Endothelial cell of umbilical vein (primary cell): ENCODE data around the gene SOX15. TPM values are rescaled to one million over a fixed set of nuclear protein-coding genes. Genes with fewer than 3 reads are reported as not detected.

Experiments
- BruUV-seq: library from RNA; stranded (reverse); fragments of 400-500 nt; replicated peaks from 2 replicates; lab custom pipeline; 2021; lab: Mats Ljungman, UMichigan
- CTCF ChIA-PET: fragments of 300-600, 350-600 bp; sonication (Branson Sonifier 250); formaldehyde crosslinking; loops from one replicate; lab custom pipeline; 2021; ENCODE audit warnings: antibody characterized with exemption, inconsistent platforms; lab: Charles Lee
- POLR2A ChIA-PET: fragments of 300-600, 350-600 bp; sonication (Branson Sonifier 250); formaldehyde crosslinking; loops from one replicate; lab custom pipeline; 2021; ENCODE audit warnings: antibody characterized with exemption, inconsistent platforms; lab: Charles Lee
- DNase-seq: peaks from one replicate; pipeline ENCODE4 v3.0.0-alpha.2; 2011; ENCODE audit warnings: low read depth, low spot score
- FAIRE-seq: peaks from 2 replicates; lab custom pipeline; 2011; peaks lifted over from hg19 to GRCh38; lab: Jason Lieb, UNC
- H2AFZ ChIP-seq: 2 replicates; pipeline ENCODE4 v1.6.0; 2012; ENCODE audit warnings: low read depth, low read length, control low read depth, inconsistent platforms
- H3K27ac ChIP-seq: 2 replicates; pipeline ENCODE4 v1.5.1; 2011; ENCODE audit warnings: low read depth, mild to moderate bottlenecking, control low read depth, low read length, moderate library complexity; ENCODE audit not compliant: insufficient read depth
- H3K27me3 ChIP-seq, 2 experiments: 2 replicates each; pipeline versions ENCODE4 v1.6.0 to v1.6.1; 2011; ENCODE audit warnings: low read length in 2 of 2, mixed read lengths in 1 of 2; ENCODE audit not compliant: control insufficient read depth in 2 of 2, insufficient read depth in 2 of 2
- H3K36me3 ChIP-seq, 2 experiments: 2 replicates in 1 of 2; 3 replicates in 1 of 2; pipeline ENCODE4 v1.5.1; 2011; ENCODE audit warnings: low read length in 2 of 2, mild to moderate bottlenecking in 1 of 2, moderate library complexity in 1 of 2; ENCODE audit not compliant: control insufficient read depth in 2 of 2, insufficient read depth in 2 of 2; ENCODE audit errors: extremely low read depth in 1 of 2
- H3K4me1 ChIP-seq: 3 replicates; pipeline ENCODE4 v1.5.1; 2011; ENCODE audit warnings: mild to moderate bottlenecking, low read length; ENCODE audit not compliant: control insufficient read depth, insufficient read depth; ENCODE audit errors: extremely low read depth
- H3K4me2 ChIP-seq: 2 replicates; pipeline ENCODE4 v1.6.1; 2011; ENCODE audit warnings: low read length, control low read depth, mixed read lengths; ENCODE audit not compliant: insufficient read depth
- H3K4me3 ChIP-seq, 3 experiments: fragments of 200-600 bp in 1 of 3; sonication (generic), shearing (Covaris generic) in 1 of 3; replicated peaks in 1 of 3; 2 replicates each; pipeline ENCODE4 v1.5.1; 2011 to 2016; ENCODE audit warnings: control low read depth in 3 of 3, low read length in 3 of 3, mild to moderate bottlenecking in 2 of 3, inconsistent platforms in 1 of 3, low read depth in 1 of 3, moderate library complexity in 1 of 3; ENCODE audit not compliant: insufficient read depth in 1 of 3
- H3K79me2 ChIP-seq: 2 replicates; pipeline ENCODE4 v1.6.0; 2012; ENCODE audit warnings: low read length, inconsistent platforms; ENCODE audit not compliant: control insufficient read depth, insufficient read depth
- H3K9ac ChIP-seq: replicated peaks from 2 replicates; pipeline ENCODE3; 2011; ENCODE audit warnings: low read length, control low read depth; ENCODE audit not compliant: insufficient read depth; ENCODE audit errors: extremely low read depth
- H3K9me1 ChIP-seq: replicated peaks from 3 replicates; pipeline ENCODE4 v1.6.0; 2011; ENCODE audit warnings: mild to moderate bottlenecking, low read length; ENCODE audit not compliant: control insufficient read depth, insufficient read depth; ENCODE audit errors: extremely low read depth
- H3K9me3 ChIP-seq: replicated peaks from 2 replicates; pipeline ENCODE4 v1.5.1; 2012; ENCODE audit warnings: low read length, inconsistent platforms; ENCODE audit not compliant: control insufficient read depth, insufficient read depth
- H4K20me1 ChIP-seq: replicated peaks from 2 replicates; pipeline ENCODE3; 2011; ENCODE audit warnings: mild to moderate bottlenecking, low read length; ENCODE audit not compliant: control insufficient read depth, insufficient read depth; ENCODE audit errors: extremely low read depth
- CTCF ChIP-seq, 2 donors: IDR thresholded peaks; 1 replicate in 1 of 2; 2 replicates in 1 of 2; pipeline ENCODE4 v1.5.1; 2011; ENCODE audit warnings: low read length in 2 of 2, mild to moderate bottlenecking in 2 of 2, moderate library complexity in 2 of 2, control low read depth in 1 of 2, inconsistent platforms in 1 of 2, low read depth in 1 of 2; ENCODE audit not compliant: insufficient read depth in 1 of 2; ENCODE audit errors: extremely low read depth in 1 of 2
- EZH2 ChIP-seq: IDR thresholded peaks from 2 replicates; pipeline ENCODE4 v1.6.1; 2012; ENCODE audit warnings: borderline replicate concordance, low read depth, mild to moderate bottlenecking, moderate library complexity, low read length, inconsistent platforms; ENCODE audit not compliant: severe bottlenecking
- FOS ChIP-seq: IDR thresholded peaks from 2 replicates; pipeline ENCODE4 v1.6.1; 2011; ENCODE audit warnings: mild to moderate bottlenecking, low read length, moderate library complexity, borderline replicate concordance; ENCODE audit not compliant: insufficient read depth
- GATA2 ChIP-seq: IDR thresholded peaks from 2 replicates; pipeline ENCODE4 v1.7.0; 2011; ENCODE audit warnings: low read depth, mild to moderate bottlenecking, moderate library complexity, mixed read lengths, low read length; ENCODE audit not compliant: insufficient read length, insufficient read depth
- JUN ChIP-seq: IDR thresholded peaks from 2 replicates; pipeline ENCODE4 v1.6.1; 2011; ENCODE audit warnings: borderline replicate concordance, low read depth; ENCODE audit not compliant: insufficient read length, insufficient read depth
- MAX ChIP-seq: IDR thresholded peaks from 2 replicates; pipeline ENCODE4 v1.6.1; 2011; ENCODE audit not compliant: insufficient read depth, insufficient read length
- MYC ChIP-seq: IDR thresholded peaks from one replicate; pipeline ENCODE4 v1.6.1; 2011; ENCODE audit warnings: mild to moderate bottlenecking, low read depth, low read length
- POLR2A ChIP-seq: IDR thresholded peaks from 2 replicates; pipeline ENCODE4 v1.6.1; 2012; ENCODE audit warnings: low read depth, mild to moderate bottlenecking, control low read depth, low read length
- POLR2AphosphoS5 ChIP-seq: IDR thresholded peaks from 2 replicates; pipeline ENCODE4 v1.6.1; 2012; ENCODE audit warnings: low read depth, mild to moderate bottlenecking, control low read depth, low read length, moderate library complexity; ENCODE audit not compliant: insufficient read depth
- dilution Hi-C: fragments of 300-500 bp; cut with MboI; formaldehyde crosslinking; loops from one replicate; pipeline ENCODE4 v1.15.0; 2019; ENCODE audit warnings: low sequenced_read_pairs; ENCODE audit not compliant: extremely low pct_ligation_motif_present
- intact Hi-C: fragments of 100-400 bp; cut with micrococcal nuclease; formaldehyde crosslinking; loops from one replicate; pipeline ENCODE4 v1.10.0; 2022
- polyA plus RNA-seq, 4 experiments: library from polyadenylated mRNA; depleted of rRNA in 3 of 4; stranded (reverse) in 3 of 4; unstranded in 1 of 4; fragments of >200 nt; gene quantifications; 2 replicates each; pipeline versions ENCODE4 v1.2.1 to v1.2.3, GENCODE V29; 2011 to 2012; ENCODE audit warnings: missing spikeins in 1 of 4
- total RNA-seq: library from RNA; stranded (reverse); gene quantifications from 2 replicates; pipeline ENCODE4 v1.2.3, GENCODE V29; 2021

The SOX15 gene
- total and polyA plus RNA-seq, 2 donors (not counting 3 experiments of a cell fraction or from before 2014, with no cell fraction given), result 0.26 to 0.46 TPM

GRCh38 chr17:7555320-7555948, 34.5 kb downstream of the SOX15 start:
- Histone ChIP-seq H3K9me3 (no peaks in the 10 kb centered on the region), H3K9ac (no peak overlapping the region), H3K4me1 (peaks cover 18% of the 10 kb centered on the region), H2AFZ (no peak overlapping the region), H3K79me2 (no peaks in the 10 kb centered on the region), H4K20me1 (no peaks in the 10 kb centered on the region), H3K4me3 (no peak overlapping the region), H3K27ac (no peak overlapping the region), H3K27me3 (no peaks in the 10 kb centered on the region), H3K36me3 (no peaks in the 10 kb centered on the region), H3K9me1 (no peaks in the 10 kb centered on the region), H3K4me2 (no peak overlapping the region)
- peak in 1 of 2 donors; percentile 16 for TF ChIP-seq CTCF (IDR thresholded peaks at IDR 0.05; ENCODE audit: extremely low read depth in 1 of 2, insufficient read depth in 1 of 2, low read depth in 1 of 2, low read length in 2 of 2)
- no peak for TF ChIP-seq EZH2
- BruUV-seq, result no TSS peak
- dilution Hi-C loops (no loop called here), intact Hi-C loops (no loop called here)
- DNase-seq (no peak), FAIRE-seq (no peak)
- ChIA-PET POLR2A (interaction anchor here (0.6 to 0.7 kb wide), 2 partner anchors 19 to 48 kb away, joined by 3 to 5 read pairs; no protein-coding TSS in a partner anchor), CTCF (interaction anchor here (0.8 to 4.7 kb wide), 4 partner anchors 32 to 510 kb away, joined by 3 to 25 read pairs (median 4); no protein-coding TSS in a partner anchor)

GRCh38 chr17:7553356-7553755, 36.5 kb downstream of the SOX15 start:
- peaks cover 19% of the 10 kb centered on the region for H3K4me1 ChIP-seq
- no peaks in the 10 kb centered on the region for H3K9me1 ChIP-seq
- BruUV-seq, result no TSS peak
- dilution Hi-C loops, result no loop called here
- no peak overlapping the region for H2AFZ ChIP-seq
- H3K9me3 ChIP-seq, result no peaks in the 10 kb centered on the region
- no peak overlapping the region for H3K9ac ChIP-seq
- intact Hi-C loops, result no loop called here
- CTCF ChIA-PET, result interaction anchor here (4.7 kb wide), 1 partner anchor 39 kb away, joined by 25 read pairs; no protein-coding TSS in a partner anchor
- no peaks in the 10 kb centered on the region for H3K79me2 ChIP-seq
- no peak for TF ChIP-seq MAX
- no peak for TF ChIP-seq POLR2A
- no peak for TF ChIP-seq MYC
- TF ChIP-seq EZH2, result no peak
- TF ChIP-seq POLR2AphosphoS5, result no peak
- TF ChIP-seq CTCF (IDR thresholded peaks at IDR 0.05; ENCODE audit: extremely low read depth in 1 of 2, insufficient read depth in 1 of 2, low read depth in 1 of 2, low read length in 2 of 2), result no peak
- no peak for TF ChIP-seq FOS
- TF ChIP-seq JUN, result no peak
- TF ChIP-seq GATA2, result no peak
- no peaks in the 10 kb centered on the region for H3K27me3 ChIP-seq
- no peak overlapping the region for H3K4me2 ChIP-seq
- no peak overlapping the region for H3K4me3 ChIP-seq
- POLR2A ChIA-PET, result no interaction called here
- no peaks in the 10 kb centered on the region for H3K36me3 ChIP-seq
- no peak overlapping the region for H3K27ac ChIP-seq
- DNase-seq (no peak), FAIRE-seq (no peak)
- no peaks in the 10 kb centered on the region for H4K20me1 ChIP-seq
